ENCODE data around the gene MRLN.
"Not testable (repeated sequence)": the region's sequence is repeated elsewhere in the genome, so short reads cannot be mapped to it uniquely, and the experiment has no call there.

Gene MRLN

GRCh38 chr10:59753267-59753666, at the start of gene MRLN:
Gene MRLN (minus strand): TSS chr10:59753455.
- no peak for DNase-seq

DNA sequence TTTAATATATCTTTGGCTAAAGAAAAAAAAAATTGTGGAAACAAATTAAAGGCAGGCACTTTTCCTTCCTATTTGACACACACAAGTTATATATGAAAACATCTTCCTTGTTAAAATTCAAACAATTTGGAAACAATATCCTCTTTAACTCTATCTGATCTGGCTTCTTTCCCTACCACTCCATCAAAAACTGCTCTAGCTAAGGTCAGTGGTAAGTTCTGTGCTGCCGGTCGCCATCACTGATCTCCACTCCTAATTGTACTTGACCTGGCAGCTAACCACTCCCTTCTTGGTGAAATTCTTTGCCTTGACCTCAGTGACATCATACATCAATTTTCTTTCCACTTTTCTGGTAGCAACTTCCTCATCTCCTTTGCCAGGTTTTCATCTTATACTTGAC, 47.9 kb upstream of the MRLN start:
- DNase-seq = no peak

- DNase-seq = no peak
Observed at GRCh38 chr10:59799421-59799820, 46.2 kb upstream of the MRLN start.

- DNase-seq = no peak
Observed at GRCh38 chr10:59793919-59794318, 40.7 kb upstream of the MRLN start.

DNA sequence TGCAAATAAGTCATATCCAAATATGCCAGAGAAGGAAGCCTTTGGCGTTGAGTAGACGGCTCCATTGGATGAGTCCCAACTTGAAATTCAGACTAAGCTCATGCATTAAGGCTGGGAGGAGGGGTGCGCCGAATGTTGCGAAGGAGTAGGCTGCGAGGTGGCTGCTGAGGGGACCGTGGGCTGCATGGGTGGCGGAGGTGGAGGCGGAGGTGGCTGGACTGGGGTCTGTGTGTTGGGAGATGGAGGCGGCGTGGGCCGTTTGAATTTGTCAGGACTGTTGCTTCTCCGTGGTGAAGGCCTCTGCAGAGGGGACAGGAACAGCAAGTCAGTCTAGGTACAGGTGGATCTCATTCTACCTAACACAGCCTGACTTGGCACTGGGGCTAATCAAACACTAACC, 39.6 kb upstream of the MRLN start:
- DNase-seq = no peak

DNA sequence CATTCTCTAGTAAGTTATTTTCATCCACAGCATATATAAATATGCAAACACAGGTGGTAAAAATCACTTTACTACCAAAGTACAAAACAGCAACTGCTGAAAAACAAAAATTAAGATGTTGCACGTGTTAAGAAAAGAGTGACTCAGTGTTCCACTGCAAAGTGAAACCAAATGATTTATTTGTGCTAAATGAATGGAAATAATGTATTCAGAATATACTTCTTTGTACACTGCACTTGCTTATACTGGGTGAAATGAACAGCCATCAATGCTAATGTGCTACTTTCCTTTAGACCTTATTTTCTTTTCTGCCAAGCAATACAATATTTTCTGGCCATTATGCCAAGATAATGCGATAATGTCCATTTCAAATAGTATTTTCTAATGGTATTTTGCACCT, 38.3 kb upstream of the MRLN start:
- no peak for DNase-seq

DNA sequence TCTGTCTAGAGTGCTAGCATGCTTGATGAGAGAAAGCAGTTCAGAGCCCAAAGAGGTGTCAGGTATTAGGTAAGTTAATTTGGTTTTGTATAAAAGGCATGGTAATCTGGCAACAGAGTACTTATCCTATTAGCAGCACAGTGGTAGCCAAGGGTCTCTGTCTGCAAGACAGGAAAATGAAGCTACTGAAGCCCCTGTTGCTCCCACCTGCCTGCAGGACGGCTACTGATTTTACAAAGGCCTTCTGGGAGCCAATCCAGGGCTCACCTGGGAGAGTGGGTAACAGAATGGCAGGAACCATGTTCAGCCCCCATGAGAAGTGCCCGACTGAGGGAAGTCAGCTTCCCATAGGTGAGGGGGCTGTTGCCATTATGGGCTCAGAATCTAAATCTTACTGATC, 36.8 kb upstream of the MRLN start:
- not testable (repeated sequence) for DNase-seq

GRCh38 chr10:59788914-59789313, 35.7 kb upstream of the MRLN start:
- not testable (repeated sequence) for DNase-seq

GRCh38 chr10:59787032-59787431, 33.8 kb upstream of the MRLN start:
- not testable (repeated sequence) for DNase-seq

DNA sequence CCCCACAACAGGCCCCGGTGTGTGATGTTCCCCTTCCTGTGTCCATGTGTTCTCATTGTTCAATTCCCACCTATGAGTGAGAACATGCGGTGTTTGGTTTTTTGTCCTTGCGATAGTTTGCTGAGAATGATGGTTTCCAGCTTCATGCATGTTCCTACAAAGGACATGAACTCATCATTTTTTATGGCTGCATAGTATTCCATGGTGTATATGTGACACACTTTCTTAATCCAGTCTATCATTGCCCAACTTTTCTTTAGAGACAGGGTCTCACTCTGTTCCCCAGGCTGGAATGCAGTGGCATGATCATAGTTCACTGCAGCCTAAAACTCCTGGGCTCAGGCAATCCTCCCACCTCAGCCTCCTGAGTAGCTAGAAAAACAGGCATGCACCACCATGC, 32.2 kb upstream of the MRLN start:
- not testable (repeated sequence) for DNase-seq

- DNase-seq = no peak
Observed at GRCh38 chr10:59781511-59781910, 28.3 kb upstream of the MRLN start.

DNA sequence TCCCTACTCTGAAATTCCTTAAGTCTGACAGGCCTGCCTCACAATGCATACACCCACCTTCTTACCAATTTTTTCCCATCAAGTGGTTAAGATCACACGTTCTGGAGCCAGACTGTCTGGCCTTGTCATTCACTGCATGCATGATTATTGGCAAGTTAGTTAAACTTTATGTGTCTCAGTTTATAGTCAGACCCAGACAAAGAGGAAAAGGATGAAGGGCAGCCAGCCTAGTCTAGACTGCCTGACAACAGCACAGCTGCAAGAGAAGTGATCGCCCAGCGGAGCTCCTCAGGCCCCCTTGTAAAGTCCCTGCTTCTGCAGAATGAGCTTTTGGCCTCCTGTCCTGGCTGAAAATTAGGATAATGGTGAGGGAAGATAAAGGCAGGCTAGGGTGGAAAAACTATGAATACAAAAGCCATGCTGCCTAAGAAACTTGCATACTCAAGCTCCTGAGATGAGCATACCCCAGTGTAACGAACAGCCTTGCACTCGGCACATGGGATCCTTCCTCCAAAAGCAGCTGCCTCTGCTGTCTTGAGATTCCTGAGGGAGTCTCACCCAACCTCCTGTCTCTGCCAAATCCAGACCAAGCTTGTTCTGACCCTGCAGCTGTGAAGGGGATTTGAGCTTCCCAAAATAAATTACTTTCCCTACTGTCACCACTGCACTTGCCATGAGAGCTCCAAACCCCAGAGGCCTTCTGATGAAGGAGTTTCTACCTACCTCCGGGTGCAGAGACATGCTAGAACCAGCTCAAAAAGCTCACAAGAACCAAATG, 26.7 kb upstream of the MRLN start:
- DNase-seq = no peak

GRCh38 chr10:59774451-59774850, 21.2 kb upstream of the MRLN start:
- DNase-seq = no peak

DNA sequence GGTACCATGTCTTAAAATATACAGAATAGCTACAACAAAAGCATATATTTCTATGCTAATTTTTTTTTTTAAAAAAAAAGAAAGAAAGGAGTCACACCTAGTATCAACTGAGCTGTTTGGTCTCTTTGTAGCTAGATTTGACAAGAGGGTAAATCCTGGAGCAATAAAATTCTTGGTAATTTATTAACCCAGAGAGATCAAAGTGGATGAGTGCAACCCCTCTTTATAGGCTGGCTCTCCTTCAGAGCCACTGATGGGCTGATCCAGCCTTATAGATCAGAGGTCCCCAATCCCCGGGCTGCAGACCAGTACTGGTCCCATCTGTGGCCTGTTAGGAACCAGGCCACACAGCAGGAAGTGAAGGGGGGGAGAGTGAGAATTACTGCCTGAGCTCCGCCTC, 19.8 kb upstream of the MRLN start:
- no peak for DNase-seq

GRCh38 chr10:59771162-59771807, 18.0 kb upstream of the MRLN start:
- no peak for DNase-seq

DNA sequence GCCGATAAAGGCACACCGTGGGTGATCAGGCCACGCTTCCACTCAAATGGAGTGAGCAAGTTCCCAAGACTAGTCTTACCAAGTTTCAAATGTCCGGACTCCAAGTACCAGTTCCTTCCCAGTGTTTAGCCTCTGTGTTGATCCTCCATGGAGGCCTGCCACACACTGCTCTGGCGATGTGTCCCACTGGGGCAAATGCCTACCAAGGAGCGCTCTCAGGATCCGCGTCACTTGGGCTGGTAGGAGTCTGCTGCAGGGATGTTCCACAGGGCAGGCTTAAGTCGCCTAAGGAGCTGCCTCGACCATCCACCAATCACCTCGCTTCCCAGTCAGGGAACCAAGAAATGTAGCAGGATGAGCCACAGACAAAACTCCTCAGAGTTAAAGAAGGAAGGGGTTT, 17.4 kb upstream of the MRLN start:
- DNase-seq = no peak

GRCh38 chr10:59762505-59762904, 9.2 kb upstream of the MRLN start:
- no peak for DNase-seq

- DNase-seq = no peak
Observed at GRCh38 chr10:59757966-59758365, 4.7 kb upstream of the MRLN start.

- no peak for DNase-seq
Observed at GRCh38 chr10:59754951-59755350, 1.7 kb upstream of the MRLN start.

GRCh38 chr10:59752278-59752940, 846 bp downstream of the MRLN start:
- no peak for DNase-seq

- no peak for DNase-seq
Observed at GRCh38 chr10:59750155-59750945, 2.9 kb downstream of the MRLN start.

- DNase-seq = no peak
Observed at GRCh38 chr10:59748834-59749233, 4.4 kb downstream of the MRLN start.

GRCh38 chr10:59745163-59745650, 8.0 kb downstream of the MRLN start:
- no peak for DNase-seq
